ENCODE measurements around the gene DYNC2I2.

DNA sequence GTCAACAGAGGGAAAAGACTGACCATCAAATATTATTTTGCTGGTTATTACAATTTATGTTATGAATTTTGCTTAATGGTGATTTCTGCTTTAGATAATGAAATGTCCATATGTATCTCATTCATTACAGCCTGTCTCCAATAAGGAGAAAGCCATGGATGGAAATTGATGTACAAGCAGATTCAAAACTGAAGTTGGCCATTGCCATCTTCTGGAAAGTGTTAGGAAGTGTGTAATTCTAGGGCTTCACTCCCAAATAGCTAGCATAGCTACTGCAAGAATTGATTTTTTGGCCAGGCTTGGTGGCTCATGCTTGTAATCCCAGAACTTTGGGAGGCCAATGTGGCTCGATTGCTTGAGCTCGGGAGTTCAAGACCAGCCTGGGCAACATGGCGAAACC, 45.8 kb downstream of the DYNC2I2 start:
- TF ChIP-seq, protein P1, sequence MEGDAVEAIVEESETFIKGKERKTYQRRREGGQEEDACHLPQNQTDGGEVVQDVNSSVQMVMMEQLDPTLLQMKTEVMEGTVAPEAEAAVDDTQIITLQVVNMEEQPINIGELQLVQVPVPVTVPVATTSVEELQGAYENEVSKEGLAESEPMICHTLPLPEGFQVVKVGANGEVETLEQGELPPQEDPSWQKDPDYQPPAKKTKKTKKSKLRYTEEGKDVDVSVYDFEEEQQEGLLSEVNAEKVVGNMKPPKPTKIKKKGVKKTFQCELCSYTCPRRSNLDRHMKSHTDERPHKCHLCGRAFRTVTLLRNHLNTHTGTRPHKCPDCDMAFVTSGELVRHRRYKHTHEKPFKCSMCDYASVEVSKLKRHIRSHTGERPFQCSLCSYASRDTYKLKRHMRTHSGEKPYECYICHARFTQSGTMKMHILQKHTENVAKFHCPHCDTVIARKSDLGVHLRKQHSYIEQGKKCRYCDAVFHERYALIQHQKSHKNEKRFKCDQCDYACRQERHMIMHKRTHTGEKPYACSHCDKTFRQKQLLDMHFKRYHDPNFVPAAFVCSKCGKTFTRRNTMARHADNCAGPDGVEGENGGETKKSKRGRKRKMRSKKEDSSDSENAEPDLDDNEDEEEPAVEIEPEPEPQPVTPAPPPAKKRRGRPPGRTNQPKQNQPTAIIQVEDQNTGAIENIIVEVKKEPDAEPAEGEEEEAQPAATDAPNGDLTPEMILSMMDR (IDR thresholded peaks at IDR 0.05), result no peak
- no peak for TF ChIP-seq POLR2A (IDR thresholded peaks at IDR 0.05)

Data from prostate gland (tissue), 2 donors.